ENCODE data around the gene SNX13. TPM values are rescaled to one million over a fixed set of nuclear protein-coding genes. Genes with fewer than 3 reads are reported as not detected.
A peak's percentile ranks its signal among the peaks of the same experiment; 100 is the strongest.

SNX13 gene
- total and polyA plus RNA-seq, 9 of the 15 experiments (the other 6 are each of a cell fraction or from before 2014, with no cell fraction given): 5.6 to 33.2 (median 25.4) TPM

GRCh38 chr7:17939606-17940301 is 540 bp downstream of the SNX13 start (continued):
- TF ChIP-seq REST (IDR thresholded peaks at IDR 0.05; ENCODE audit: borderline replicate concordance) (no peak), REST (CRISPR knock-in tag; IDR thresholded peaks at IDR 0.05; ENCODE audit: low read depth) (no peak), CTBP1 (IDR thresholded peaks at IDR 0.05; ENCODE audit: borderline replicate concordance) (no peak), ZBTB43 (CRISPR knock-in tag; IDR thresholded peaks at IDR 0.05) (0 out of 2 replicates have a peak, but pooled peaks have one; percentile 30), BRD4 (IDR thresholded peaks at IDR 0.05) (no peak), KDM1A (IDR thresholded peaks at IDR 0.05) (peak; percentile 76 to 92), TARDBP (IDR thresholded peaks at IDR 0.05) (no peak), ZNF785 (CRISPR knock-in tag; IDR thresholded peaks at IDR 0.05) (no peak), SNAPC5 (CRISPR knock-in tag; IDR thresholded peaks at IDR 0.05) (no peak), HMG20A (CRISPR knock-in tag; conservative IDR thresholded peaks at IDR 0.05) (no peak), TCF3 (CRISPR knock-in tag; IDR thresholded peaks at IDR 0.05) (peak; percentile 66)
- TF ChIP-seq, protein P1, sequence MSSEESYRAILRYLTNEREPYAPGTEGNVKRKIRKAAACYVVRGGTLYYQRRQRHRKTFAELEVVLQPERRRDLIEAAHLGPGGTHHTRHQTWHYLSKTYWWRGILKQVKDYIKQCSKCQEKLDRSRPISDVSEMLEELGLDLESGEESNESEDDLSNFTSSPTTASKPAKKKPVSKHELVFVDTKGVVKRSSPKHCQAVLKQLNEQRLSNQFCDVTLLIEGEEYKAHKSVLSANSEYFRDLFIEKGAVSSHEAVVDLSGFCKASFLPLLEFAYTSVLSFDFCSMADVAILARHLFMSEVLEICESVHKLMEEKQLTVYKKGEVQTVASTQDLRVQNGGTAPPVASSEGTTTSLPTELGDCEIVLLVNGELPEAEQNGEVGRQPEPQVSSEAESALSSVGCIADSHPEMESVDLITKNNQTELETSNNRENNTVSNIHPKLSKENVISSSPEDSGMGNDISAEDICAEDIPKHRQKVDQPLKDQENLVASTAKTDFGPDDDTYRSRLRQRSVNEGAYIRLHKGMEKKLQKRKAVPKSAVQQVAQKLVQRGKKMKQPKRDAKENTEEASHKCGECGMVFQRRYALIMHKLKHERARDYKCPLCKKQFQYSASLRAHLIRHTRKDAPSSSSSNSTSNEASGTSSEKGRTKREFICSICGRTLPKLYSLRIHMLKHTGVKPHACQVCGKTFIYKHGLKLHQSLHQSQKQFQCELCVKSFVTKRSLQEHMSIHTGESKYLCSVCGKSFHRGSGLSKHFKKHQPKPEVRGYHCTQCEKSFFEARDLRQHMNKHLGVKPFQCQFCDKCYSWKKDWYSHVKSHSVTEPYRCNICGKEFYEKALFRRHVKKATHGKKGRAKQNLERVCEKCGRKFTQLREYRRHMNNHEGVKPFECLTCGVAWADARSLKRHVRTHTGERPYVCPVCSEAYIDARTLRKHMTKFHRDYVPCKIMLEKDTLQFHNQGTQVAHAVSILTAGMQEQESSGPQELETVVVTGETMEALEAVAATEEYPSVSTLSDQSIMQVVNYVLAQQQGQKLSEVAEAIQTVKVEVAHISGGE (CRISPR knock-in tag; IDR thresholded peaks at IDR 0.05): no peak
- TF ChIP-seq, protein P2, sequence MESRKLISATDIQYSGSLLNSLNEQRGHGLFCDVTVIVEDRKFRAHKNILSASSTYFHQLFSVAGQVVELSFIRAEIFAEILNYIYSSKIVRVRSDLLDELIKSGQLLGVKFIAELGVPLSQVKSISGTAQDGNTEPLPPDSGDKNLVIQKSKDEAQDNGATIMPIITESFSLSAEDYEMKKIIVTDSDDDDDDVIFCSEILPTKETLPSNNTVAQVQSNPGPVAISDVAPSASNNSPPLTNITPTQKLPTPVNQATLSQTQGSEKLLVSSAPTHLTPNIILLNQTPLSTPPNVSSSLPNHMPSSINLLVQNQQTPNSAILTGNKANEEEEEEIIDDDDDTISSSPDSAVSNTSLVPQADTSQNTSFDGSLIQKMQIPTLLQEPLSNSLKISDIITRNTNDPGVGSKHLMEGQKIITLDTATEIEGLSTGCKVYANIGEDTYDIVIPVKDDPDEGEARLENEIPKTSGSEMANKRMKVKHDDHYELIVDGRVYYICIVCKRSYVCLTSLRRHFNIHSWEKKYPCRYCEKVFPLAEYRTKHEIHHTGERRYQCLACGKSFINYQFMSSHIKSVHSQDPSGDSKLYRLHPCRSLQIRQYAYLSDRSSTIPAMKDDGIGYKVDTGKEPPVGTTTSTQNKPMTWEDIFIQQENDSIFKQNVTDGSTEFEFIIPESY (CRISPR knock-in tag; IDR thresholded peaks at IDR 0.05): no peak

All from K562 (cell line).